HL-60 (cell line): ENCODE results near the gene ADTRP.

ENCODE experiments used
- DNase-seq, 2 experiments: peaks; one replicate each; pipeline ENCODE4 v3.0.0-alpha.2; 2010 to 2020; ENCODE audit warnings: low read depth in 1 of 2, low spot score in 1 of 2
- H3K27ac ChIP-seq: fragments of 250-450 bp; sonication (Bioruptor Pico); replicated peaks from 2 replicates; pipeline ENCODE4 v1.5.1; 2020; ENCODE audit warnings: mild to moderate bottlenecking, moderate library complexity
- H3K27me3 ChIP-seq: fragments of 250-450 bp; sonication (Bioruptor Pico); 2 replicates; pipeline ENCODE4 v1.5.1; 2021; ENCODE audit warnings: mild to moderate bottlenecking, moderate library complexity; ENCODE audit not compliant: insufficient read depth, poor library complexity, severe bottlenecking
- H3K4me3 ChIP-seq: replicated peaks from 2 replicates; pipeline ENCODE4 v1.5.1; 2011; ENCODE audit warnings: mild to moderate bottlenecking, control low read depth, low read length; ENCODE audit not compliant: insufficient read depth
- CTCF ChIP-seq: IDR thresholded peaks from one replicate; pipeline ENCODE4 v1.5.1; 2011; ENCODE audit warnings: low read length, control low read depth, inconsistent platforms; ENCODE audit not compliant: insufficient read depth
- GABPA ChIP-seq: IDR thresholded peaks from 2 replicates; pipeline ENCODE4 v1.6.1; 2012; ENCODE audit warnings: low read depth
- POLR2AphosphoS5 ChIP-seq: IDR thresholded peaks from 2 replicates; pipeline ENCODE4 v1.6.1; 2012; ENCODE audit warnings: low read depth
- REST ChIP-seq: IDR thresholded peaks from 2 replicates; pipeline ENCODE4 v1.6.1; 2012; ENCODE audit warnings: low read depth; ENCODE audit not compliant: insufficient replicate concordance
- SPI1 ChIP-seq: IDR thresholded peaks from 2 replicates; pipeline ENCODE4 v1.6.1; 2012; ENCODE audit warnings: low read depth, mild to moderate bottlenecking, borderline replicate concordance

The ADTRP gene

DNA sequence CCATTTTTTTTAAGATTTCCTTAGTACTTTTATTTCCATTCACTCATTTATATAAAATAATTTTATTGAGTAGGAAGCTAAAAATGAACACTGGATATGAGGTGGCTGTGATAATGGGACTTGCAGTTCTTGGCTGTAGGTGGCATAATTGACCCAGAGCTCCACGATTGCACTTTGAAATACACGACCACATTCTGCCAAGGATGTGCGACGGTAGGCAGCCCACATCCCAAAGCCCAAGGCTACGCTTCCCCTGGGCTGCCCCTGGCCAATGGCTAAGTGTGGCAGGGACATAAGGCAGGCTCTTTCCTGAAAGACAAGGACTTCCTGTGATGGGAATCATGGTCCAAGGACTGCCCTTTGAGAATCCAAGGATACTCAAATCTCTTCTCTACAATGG, 43.7 kb upstream of the ADTRP start:
- Histone ChIP-seq H3K27me3 (no peaks in the 10 kb centered on the region), H3K4me3 (no peak overlapping the region), H3K27ac (no peak overlapping the region)
- no peak for DNase-seq
- TF ChIP-seq CTCF (no peak), GABPA (no peak), SPI1 (no peak), POLR2AphosphoS5 (no peak), REST (no peak)

- TF ChIP-seq SPI1: no peak
- no peak for TF ChIP-seq REST
- no peak for TF ChIP-seq GABPA
- TF ChIP-seq CTCF: no peak
- no peak for TF ChIP-seq POLR2AphosphoS5
- Histone ChIP-seq H3K4me3 (no peak overlapping the region), H3K27ac (no peak overlapping the region), H3K27me3 (no peaks in the 10 kb centered on the region)
- no peak for DNase-seq
Observed at GRCh38 chr6:11821781-11822180, 43.2 kb upstream of the ADTRP start.

DNA sequence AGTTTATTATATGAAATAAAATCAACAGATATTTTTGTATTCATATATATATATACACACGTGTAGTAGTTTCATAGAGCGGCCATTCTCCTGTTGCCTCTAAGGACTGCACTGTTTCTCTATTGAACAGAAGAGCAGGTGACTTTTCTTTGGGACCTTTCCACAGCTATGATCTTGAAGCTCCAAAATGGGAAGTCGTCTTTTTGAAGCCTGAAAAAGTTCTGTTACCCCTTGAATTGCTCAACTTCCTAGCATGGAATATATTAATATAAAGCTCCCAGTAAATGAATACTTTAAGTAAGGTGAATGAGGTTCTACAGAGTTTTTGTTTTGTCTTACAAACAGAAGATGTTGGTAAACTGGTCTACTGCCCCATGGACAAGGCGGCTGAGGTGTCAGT, 42.2 kb upstream of the ADTRP start:
- Histone ChIP-seq H3K27me3 (no peaks in the 10 kb centered on the region), H3K4me3 (no peak overlapping the region), H3K27ac (no peak overlapping the region)
- DNase-seq: no peak
- no peak for TF ChIP-seq REST

DNA sequence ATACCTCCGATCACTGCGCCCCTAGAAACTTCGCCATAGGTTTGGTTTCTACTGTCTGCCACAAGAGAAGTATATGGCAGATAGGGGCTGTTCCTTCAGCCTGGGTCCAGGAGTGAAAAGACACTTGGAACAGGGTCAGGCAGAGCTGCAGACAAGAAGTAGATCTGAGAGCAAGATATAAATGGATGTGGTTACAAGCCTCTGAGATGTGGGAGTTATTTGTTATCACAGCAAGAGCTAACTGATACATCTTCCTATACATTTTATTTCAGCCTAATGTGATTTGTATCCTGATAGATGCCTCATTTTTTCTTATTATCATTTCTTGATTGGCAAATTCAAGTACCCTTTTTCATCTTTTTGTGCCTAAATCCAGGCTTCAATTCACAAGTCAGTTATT, 40.9 kb upstream of the ADTRP start:
- DNase-seq: no peak
- no peaks in the 10 kb centered on the region for H3K27me3 ChIP-seq
- H3K27ac ChIP-seq: no peak overlapping the region
- TF ChIP-seq REST: no peak
- TF ChIP-seq GABPA: no peak
- H3K4me3 ChIP-seq: no peak overlapping the region
